ENCODE data around the gene NPRL2. TPM values are rescaled to one million over a fixed set of nuclear protein-coding genes. Genes with fewer than 3 reads are reported as not detected.
A peak's percentile ranks its signal among the peaks of the same experiment; 100 is the strongest.

The NPRL2 gene
- total and polyA plus RNA-seq, 2 of the 13 experiments (the other 11 are each of a cell fraction or from before 2014, with no cell fraction given) = 30.6 to 51.4 TPM

GRCh38 chr3:50350527-50351322, at the start of gene NPRL2, which contains the start of gene CYB561D2 (continued):
- TF ChIP-seq RERE (CRISPR knock-in tag; IDR thresholded peaks at IDR 0.05; ENCODE audit: low read depth) (peak; percentile 32; the same call in 1 of the 2 replicates), POLR2G (IDR thresholded peaks at IDR 0.05; ENCODE audit: low read depth, low read length) (peak; percentile 93), CBFB (CRISPR knock-in tag; IDR thresholded peaks at IDR 0.05) (peak; percentile 76; the same call in 1 of the 2 replicates), ZNF468 (CRISPR knock-in tag; IDR thresholded peaks at IDR 0.05) (no peak), CSRNP1 (CRISPR knock-in tag; IDR thresholded peaks at IDR 0.05) (peak; percentile 98), ZFAT (CRISPR knock-in tag; conservative IDR thresholded peaks at IDR 0.05) (peak; percentile 69; the same call in 1 of the 2 replicates), CEBPB (IDR thresholded peaks at IDR 0.05; ENCODE audit: borderline replicate concordance, low read depth, low read length) (no peak), GABPA (IDR thresholded peaks at IDR 0.05; ENCODE audit: low read depth, low read length) (no peak), GABPA (CRISPR knock-in tag; IDR thresholded peaks at IDR 0.05; ENCODE audit: low read depth) (peak; percentile 93), ZNF609 (CRISPR knock-in tag; IDR thresholded peaks at IDR 0.05; ENCODE audit: borderline replicate concordance) (peak; percentile 64; the same call in 1 of the 2 replicates), TBX3 (IDR thresholded peaks at IDR 0.05; ENCODE audit: borderline replicate concordance) (no peak), U2AF2 (IDR thresholded peaks at IDR 0.05; ENCODE audit: low read depth, low read length) (0 out of 2 replicates have a peak, but pooled peaks have one; percentile 68), ZKSCAN5 (CRISPR knock-in tag; IDR thresholded peaks at IDR 0.05) (peak; percentile 55; the same call in 1 of the 2 replicates), MXD1 (CRISPR knock-in tag; IDR thresholded peaks at IDR 0.05) (peak; percentile 98), BHLHE40 (IDR thresholded peaks at IDR 0.05; ENCODE audit: low read length) (no peak), RFXANK (CRISPR knock-in tag; IDR thresholded peaks at IDR 0.05) (no peak), ZFY (CRISPR knock-in tag; IDR thresholded peaks at IDR 0.05) (peak; percentile 95)

Measured in HepG2 (cell line).